HG03135 (cell line): ENCODE results near the gene BCO2.
"Not testable (repeated sequence)": the region's sequence is repeated elsewhere in the genome, so short reads cannot be mapped to it uniquely, and the experiment has no call there.

Source experiments
- ATAC-seq: cut with Tn5 transposase; IDR thresholded peaks from one replicate; pipeline ENCODE4 v1.9.1; 2021; ENCODE audit warnings: mild to moderate bottlenecking, moderate library complexity; ENCODE audit not compliant: unreplicated experiment

The BCO2 gene

GRCh38 chr11:112165049-112165448 is 10.3 kb upstream of the BCO2 start:
- no peak for ATAC-seq

GRCh38 chr11:112166562-112166961 is 8.8 kb upstream of the BCO2 start:
- no peak for ATAC-seq

GRCh38 chr11:112167145-112167544 is 8.2 kb upstream of the BCO2 start, which contains the start of gene TEX12:
Gene TEX12, plus strand, starts transcription at chr11:112167372. Its CDS starts 1,897 bp downstream, at chr11:112169269.
- no peak for ATAC-seq

- peak; percentile 50 for ATAC-seq
These were observed 2.8 kb upstream of the BCO2 start for GRCh38 chr11:112172362-112172994.

GRCh38 chr11:112173152-112173551 is 2.2 kb upstream of the BCO2 start:
- ATAC-seq, result no peak

GRCh38 chr11:112175599-112175952 is 264 bp downstream of the BCO2 start:
- no peak for ATAC-seq

- no peak for ATAC-seq
These were observed 765 bp downstream of the BCO2 start for GRCh38 chr11:112176077-112176476.

GRCh38 chr11:112177589-112177988 is 2.3 kb downstream of the BCO2 start:
- ATAC-seq, result no peak

DNA sequence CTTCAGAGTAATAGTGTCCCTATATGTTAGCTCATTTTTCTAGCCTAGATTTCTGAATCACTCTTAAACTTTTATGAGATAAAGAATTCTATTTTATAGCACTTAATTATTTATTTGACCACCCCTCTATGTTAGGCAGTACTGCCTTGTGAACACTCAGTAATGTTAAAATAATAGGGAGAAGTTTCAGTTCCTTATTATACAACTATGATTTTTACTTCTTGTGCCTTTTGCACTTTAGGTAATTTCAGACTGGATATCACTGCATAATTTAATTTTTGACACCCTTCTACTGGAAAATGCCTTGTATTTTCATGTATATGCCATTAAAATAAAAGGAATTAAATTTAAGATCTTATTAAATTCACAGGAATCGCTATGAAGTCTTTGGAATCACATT is 3.1 kb downstream of the BCO2 start:
- ATAC-seq, result no peak

GRCh38 chr11:112178936-112179335 is 3.6 kb downstream of the BCO2 start:
- no peak for ATAC-seq

DNA sequence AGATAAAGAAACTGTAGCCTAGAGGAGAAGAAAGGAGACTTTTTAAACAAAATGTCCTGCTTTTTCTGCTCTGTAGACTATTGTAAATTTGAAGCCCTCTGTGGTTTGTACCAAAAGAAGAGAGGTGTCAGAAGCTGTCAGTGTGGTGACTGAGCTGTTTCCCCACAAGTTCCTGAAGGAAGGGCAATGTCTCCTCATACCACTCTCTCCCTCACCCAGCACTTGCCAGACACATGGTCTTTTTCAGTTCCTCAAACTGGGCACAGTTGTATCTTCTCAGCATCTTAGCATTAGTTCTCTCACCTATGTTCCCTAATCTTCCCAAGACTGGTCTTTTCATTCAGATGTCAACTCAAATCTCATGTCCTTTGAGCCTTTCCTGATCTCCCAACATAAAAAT is 4.3 kb downstream of the BCO2 start:
- ATAC-seq, result no peak

GRCh38 chr11:112182867-112183266 is 7.6 kb downstream of the BCO2 start:
- ATAC-seq, result no peak

DNA sequence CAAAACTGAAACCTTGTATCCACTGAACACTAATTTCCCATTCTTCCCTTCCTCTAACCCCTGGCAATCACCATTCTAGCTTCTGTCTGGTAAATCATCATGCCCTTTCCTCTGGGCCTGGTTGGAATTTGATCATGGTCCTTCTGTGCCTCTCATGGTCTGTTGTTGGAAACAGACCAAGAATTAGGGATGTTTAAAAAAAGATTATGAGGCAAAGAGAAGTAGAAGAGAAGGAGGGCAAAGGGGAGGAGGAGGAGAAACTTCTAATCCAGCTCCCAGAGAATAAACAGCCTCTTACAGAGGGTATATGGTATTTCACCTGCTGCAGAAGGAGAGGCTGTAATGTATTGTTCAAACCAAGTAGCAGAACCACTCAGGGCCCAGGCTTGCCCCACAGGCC is 10.6 kb downstream of the BCO2 start:
- ATAC-seq, result no peak

GRCh38 chr11:112186304-112186703 is 11.0 kb downstream of the BCO2 start:
- no peak for ATAC-seq

GRCh38 chr11:112195113-112195512 is 19.8 kb downstream of the BCO2 start:
- not testable (repeated sequence) for ATAC-seq

- no peak for ATAC-seq
These were observed 20.6 kb downstream of the BCO2 start for GRCh38 chr11:112195951-112196351.

- no peak for ATAC-seq
These were observed 21.3 kb downstream of the BCO2 start for GRCh38 chr11:112196519-112197087.

DNA sequence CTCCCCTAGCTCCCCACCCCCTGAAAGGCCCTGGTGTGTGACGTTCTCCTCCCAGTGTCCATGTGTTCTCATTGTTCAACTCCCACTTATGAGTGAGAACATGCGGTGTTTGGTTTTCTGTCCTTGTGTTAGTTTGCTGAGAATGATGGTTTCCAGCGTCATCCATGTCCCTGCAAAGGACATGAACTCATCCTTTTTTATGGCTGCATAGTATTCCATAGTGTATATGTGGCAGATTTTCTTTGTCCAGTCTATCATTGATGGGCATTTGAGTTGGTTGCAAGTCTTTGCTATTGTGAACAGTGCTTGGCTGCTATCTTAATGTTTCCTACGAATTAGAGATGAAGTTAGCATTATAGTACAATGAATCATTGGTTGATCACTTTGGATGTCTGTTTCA is 23.8 kb downstream of the BCO2 start:
- ATAC-seq, result not testable (repeated sequence)

DNA sequence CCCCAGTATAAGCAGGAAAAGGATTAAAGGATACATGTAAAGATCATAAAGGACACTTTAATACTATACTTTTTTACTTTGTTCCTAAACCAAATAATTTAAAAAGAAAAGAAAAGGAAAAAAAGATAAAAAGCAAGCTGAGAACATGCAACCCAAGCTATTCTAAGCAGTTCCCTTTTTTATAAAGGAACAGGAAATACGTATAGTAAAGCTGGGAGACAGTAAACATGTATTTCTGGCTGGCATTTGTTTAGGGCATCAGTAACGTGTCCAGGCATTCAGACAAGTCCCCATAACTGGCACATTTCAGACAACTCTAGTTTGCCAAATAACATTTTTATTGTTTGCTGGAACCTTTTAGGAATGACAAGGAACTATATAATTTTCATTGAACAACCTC is 24.9 kb downstream of the BCO2 start:
- no peak for ATAC-seq

DNA sequence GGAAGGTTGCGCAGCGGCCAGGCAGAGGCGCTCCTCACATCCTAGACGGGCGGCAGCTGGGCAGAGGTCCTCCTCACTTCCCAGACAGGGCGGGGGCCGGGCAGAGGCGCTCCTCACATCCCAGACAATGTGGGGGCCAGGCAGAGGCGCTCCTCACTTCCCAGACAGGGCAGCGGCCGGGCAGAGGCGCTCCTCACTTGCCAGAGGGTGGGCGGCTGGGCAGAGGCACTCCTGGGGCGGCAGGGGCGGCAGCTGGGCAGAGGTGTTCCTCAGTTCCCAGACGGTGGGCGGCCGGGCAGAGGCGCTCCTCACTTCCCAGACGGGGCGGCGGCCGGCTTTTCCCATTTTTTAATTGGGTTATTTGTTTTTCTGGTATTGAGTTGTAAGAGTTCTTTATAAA is 30.8 kb downstream of the BCO2 start:
- no peak for ATAC-seq

- ATAC-seq, result no peak
These were observed 35.6 kb downstream of the BCO2 start for GRCh38 chr11:112210890-112211289.

DNA sequence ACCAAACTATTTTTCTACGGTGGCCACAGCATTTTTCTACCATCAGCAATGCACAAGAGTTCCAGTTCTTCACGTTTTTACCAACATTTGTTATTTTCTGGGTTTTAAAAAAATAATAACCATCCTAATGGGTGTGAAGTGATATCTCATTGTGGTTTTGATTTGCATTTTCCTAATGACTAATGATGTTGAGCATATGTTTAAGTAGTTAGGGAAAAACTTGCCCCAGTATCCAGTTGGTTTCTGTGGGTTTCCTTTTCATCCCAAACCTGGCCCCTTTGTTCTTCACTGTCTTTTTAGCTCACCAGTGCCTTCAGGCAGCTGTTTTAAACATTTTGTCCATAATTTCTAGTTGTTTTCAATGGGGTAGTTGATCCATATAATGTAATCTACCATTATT is 36.2 kb downstream of the BCO2 start:
- no peak for ATAC-seq

DNA sequence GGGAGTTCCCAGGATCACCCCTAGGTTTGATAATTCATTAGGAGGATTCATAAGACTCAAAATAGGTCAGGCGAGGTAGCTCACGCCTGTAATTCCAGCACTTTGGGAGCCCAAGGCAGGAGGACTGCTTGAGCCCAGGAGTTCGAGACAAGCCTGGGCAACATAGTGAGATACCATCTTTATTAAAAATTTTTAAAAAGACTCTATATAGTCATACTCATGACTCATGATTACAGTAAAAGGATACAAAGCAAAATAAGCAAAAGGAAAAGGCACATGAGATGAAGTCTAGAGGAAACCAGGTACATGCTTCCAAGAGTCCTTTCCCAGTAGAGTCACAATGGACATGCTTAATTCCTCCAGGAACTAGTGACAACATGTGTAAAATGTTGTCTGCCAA is 37.0 kb downstream of the BCO2 start:
- ATAC-seq, result no peak
